Gastrocnemius medialis (tissue), 4 donors: ENCODE data around the gene UBE2G2. TPM values are rescaled to one million over a fixed set of nuclear protein-coding genes. Genes with fewer than 3 reads are reported as not detected.

Experiments used
- ATAC-seq, 2 donors: fragments of 150-250 bp; one replicate each; pipeline ENCODE4 v1.9.1; 2016
- DNase-seq, 2 donors: peaks; one replicate each; pipeline ENCODE4 v3.0.0-alpha.2; 2019
- H3K27ac ChIP-seq, 4 donors: fragments of 200-600 bp; sonication (generic); 1 replicate in 1 of 4; 2 replicates in 3 of 4; pipeline ENCODE4 v1.5.1; 2016 to 2018; ENCODE audit warnings: mild to moderate bottlenecking in 2 of 4, moderate library complexity in 1 of 4
- H3K27me3 ChIP-seq, 3 donors: fragments of 200-600 bp; sonication (generic) in 2 of 3; 1 replicate in 1 of 3; 2 replicates in 2 of 3; pipeline versions ENCODE4 v1.5.1 to v1.6.0; 2016 to 2019; ENCODE audit warnings: mild to moderate bottlenecking in 1 of 3, moderate library complexity in 1 of 3
- H3K36me3 ChIP-seq, 2 donors: fragments of 200-600 bp; sonication (generic) in 1 of 2; one replicate each; pipeline ENCODE4 v1.5.1; 2017 to 2018
- H3K4me1 ChIP-seq, 2 donors: fragments of 200-600 bp; sonication (generic) in 1 of 2; one replicate each; pipeline ENCODE4 v1.5.1; 2016 to 2017; ENCODE audit warnings: mild to moderate bottlenecking in 2 of 2
- H3K4me3 ChIP-seq, 4 donors: fragments of 200-600 bp; sonication (generic) in 3 of 4; 1 replicate in 1 of 4; 2 replicates in 3 of 4; pipeline ENCODE4 v1.5.1; 2016 to 2019; ENCODE audit warnings: mild to moderate bottlenecking in 2 of 4
- H3K9me3 ChIP-seq, 3 donors: fragments of 200-600 bp; sonication (generic) in 2 of 3; 1 replicate in 1 of 3; 2 replicates in 2 of 3; pipeline ENCODE4 v1.5.1; 2016 to 2019
- POLR2A ChIP-seq, 2 donors: fragments of 450-650 bp; IDR thresholded peaks; one replicate each; pipeline ENCODE4 v1.6.1; 2017; ENCODE audit warnings: antibody characterized with exemption in 2 of 2, mild to moderate bottlenecking in 2 of 2, moderate library complexity in 2 of 2
- in situ Hi-C, 4 donors: fragments of 200-750 bp; cut with MboI; loops; one replicate each; pipeline versions ENCODE4 v1.15.0 to v1.8.0; 2017; ENCODE audit warnings: low sequenced_read_pairs in 4 of 4
- intact Hi-C: fragments of 100-400 bp; cut with DNase I; formaldehyde crosslinking; loops from one replicate; pipeline ENCODE4 v1.15.1; 2023; ENCODE audit warnings: low total_unique reads
- total RNA-seq, 4 donors: library from RNA; depleted of rRNA; stranded (reverse); fragments of >200 nt; gene quantifications; one replicate each; pipeline versions ENCODE4 v1.1.0 to v1.2.3, GENCODE V29; 2016
- TF ChIP-seq, protein P1 (sequence below), 5 experiments: fragments of 450-650 bp in 3 of 5; fragments of 200-600 bp in 2 of 5; sonication (generic) in 2 of 5; IDR thresholded peaks in 4 of 5; conservative IDR thresholded peaks in 1 of 5; 1 replicate in 4 of 5; 2 replicates in 1 of 5; pipeline ENCODE4 v1.5.1; 2016 to 2019; ENCODE audit warnings: antibody characterized with exemption in 5 of 5, mild to moderate bottlenecking in 3 of 5, moderate library complexity in 3 of 5

Gene UBE2G2
- total RNA-seq, 4 donors from 2014 or later: 64.2 to 83.8 (median 73.3) TPM

DNA sequence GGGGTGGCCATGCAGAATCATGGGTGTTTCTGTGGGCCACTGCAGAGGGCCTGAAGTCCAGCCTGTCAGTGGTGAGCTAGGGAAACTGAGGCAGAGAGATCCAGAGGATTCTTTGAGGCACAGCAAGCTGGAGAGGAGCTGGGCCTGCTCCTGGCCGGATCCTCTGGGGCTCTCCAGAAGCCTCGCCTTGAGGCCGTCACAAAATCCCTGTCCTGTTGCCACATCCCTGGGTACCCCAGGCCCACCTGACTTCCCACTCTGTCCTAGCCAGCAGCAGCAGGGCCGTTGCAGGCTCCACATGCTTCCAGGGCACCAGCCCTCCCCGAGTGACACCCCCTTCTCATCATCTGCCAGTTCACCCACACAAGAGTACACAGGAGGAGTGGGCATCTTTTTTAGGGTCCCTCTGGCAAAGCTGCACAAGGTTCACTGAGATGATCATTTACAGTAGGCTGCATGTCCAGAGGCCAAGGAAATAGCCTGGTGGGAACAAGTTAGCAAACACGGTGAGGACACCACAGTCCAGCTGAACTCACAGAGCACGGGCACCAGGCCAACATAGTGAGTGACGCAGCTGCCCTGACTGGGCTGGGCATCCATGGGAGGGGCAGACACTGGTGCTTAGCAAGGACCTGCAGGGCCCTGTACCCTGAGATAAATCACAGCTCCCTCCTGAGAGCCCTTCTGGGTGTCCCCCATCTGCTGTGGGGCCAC lies 65.2 kb downstream of the UBE2G2 start:
- in situ Hi-C loops: no loop called here

DNA sequence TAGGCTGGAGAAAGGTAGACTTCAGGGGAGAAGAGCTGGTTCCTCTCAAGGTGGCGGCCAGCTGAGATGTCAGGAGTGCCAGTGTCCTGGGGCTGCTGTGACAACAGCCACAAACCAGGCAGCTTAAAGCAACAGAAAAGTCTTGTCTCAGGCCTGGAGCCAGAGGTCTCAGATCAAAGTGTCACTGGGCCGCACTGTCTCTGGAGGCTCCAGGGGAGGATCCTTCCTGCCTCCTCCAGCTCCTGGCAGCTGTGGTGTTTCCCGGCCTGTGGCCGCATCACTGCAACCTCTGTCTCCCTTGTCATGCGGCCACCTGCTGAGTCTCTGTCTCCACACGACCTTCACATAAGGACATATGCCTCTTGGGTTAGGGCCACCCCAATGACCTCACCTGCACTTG lies 65.8 kb downstream of the UBE2G2 start:
- intact Hi-C loops (no loop called here), in situ Hi-C loops (no loop called here)
- Histone ChIP-seq H3K27me3 (peaks cover 3 to 7% (median 4%) of the 10 kb centered on the region in 3 donors), H3K4me3 (no peak overlapping the region), H3K4me1 (no peaks in the 10 kb centered on the region), H3K36me3 (no peaks in the 10 kb centered on the region), H3K9me3 (peaks cover 0 to 10% (median 2%) of the 10 kb centered on the region in 3 donors), H3K27ac (no peak overlapping the region)
- ATAC-seq: no peak
- TF ChIP-seq, protein P1, sequence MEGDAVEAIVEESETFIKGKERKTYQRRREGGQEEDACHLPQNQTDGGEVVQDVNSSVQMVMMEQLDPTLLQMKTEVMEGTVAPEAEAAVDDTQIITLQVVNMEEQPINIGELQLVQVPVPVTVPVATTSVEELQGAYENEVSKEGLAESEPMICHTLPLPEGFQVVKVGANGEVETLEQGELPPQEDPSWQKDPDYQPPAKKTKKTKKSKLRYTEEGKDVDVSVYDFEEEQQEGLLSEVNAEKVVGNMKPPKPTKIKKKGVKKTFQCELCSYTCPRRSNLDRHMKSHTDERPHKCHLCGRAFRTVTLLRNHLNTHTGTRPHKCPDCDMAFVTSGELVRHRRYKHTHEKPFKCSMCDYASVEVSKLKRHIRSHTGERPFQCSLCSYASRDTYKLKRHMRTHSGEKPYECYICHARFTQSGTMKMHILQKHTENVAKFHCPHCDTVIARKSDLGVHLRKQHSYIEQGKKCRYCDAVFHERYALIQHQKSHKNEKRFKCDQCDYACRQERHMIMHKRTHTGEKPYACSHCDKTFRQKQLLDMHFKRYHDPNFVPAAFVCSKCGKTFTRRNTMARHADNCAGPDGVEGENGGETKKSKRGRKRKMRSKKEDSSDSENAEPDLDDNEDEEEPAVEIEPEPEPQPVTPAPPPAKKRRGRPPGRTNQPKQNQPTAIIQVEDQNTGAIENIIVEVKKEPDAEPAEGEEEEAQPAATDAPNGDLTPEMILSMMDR (IDR thresholded peaks at IDR 0.05 in 4 of 5, conservative IDR thresholded peaks at IDR 0.05 in 1 of 5): no peak
- no peak for TF ChIP-seq POLR2A (IDR thresholded peaks at IDR 0.05)
- DNase-seq: no peak

More for the DNA sequence above, 65.2 kb downstream of the UBE2G2 start:
- Histone ChIP-seq H3K27me3 (peaks cover 3 to 4% (median 4%) of the 10 kb centered on the region in 3 donors), H3K36me3 (no peaks in the 10 kb centered on the region), H3K4me1 (no peaks in the 10 kb centered on the region), H3K4me3 (no peak overlapping the region), H3K27ac (no peak overlapping the region), H3K9me3 (peaks cover 0 to 10% (median 2%) of the 10 kb centered on the region in 3 donors)
- TF ChIP-seq, protein P1 (IDR thresholded peaks at IDR 0.05 in 4 of 5, conservative IDR thresholded peaks at IDR 0.05 in 1 of 5): no peak
- TF ChIP-seq POLR2A (IDR thresholded peaks at IDR 0.05): no peak
- ATAC-seq (no peak), DNase-seq (no peak)
- intact Hi-C loops: no loop called here

DNA sequence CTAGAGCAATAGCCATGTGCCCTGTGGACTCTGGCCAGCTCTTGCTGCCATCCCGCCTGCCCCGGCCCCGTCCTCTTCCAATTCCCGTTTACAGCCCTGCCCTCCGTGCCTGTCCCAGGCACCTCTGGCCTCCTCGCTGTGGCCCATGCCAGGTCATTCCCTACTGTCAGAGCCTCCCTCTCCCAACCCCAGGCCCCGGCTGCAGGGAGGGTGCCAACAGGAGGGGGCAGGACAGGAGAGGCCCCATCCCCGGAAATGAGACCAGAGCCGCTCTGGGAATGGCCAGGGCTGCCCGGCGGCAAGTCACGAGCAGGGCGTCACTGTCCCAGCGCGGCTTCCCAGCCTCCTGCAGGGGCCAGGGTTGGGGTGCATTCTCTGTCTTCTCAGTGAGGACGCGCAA lies 66.8 kb downstream of the UBE2G2 start:
- no peaks in the 10 kb centered on the region for H3K4me1 ChIP-seq
- no peak overlapping the region for H3K4me3 ChIP-seq
- ATAC-seq (no peak), DNase-seq (no peak)
- no peak for TF ChIP-seq POLR2A (IDR thresholded peaks at IDR 0.05)
- TF ChIP-seq, protein P1 (IDR thresholded peaks at IDR 0.05 in 4 of 5, conservative IDR thresholded peaks at IDR 0.05 in 1 of 5): no peak
- peaks cover 3 to 10% (median 4%) of the 10 kb centered on the region in 3 donors for H3K27me3 ChIP-seq
- no peaks in the 10 kb centered on the region for H3K36me3 ChIP-seq
- peaks cover 0 to 10% (median 2%) of the 10 kb centered on the region in 3 donors for H3K9me3 ChIP-seq
- in situ Hi-C loops (no loop called here), intact Hi-C loops (no loop called here)
- H3K27ac ChIP-seq: no peak overlapping the region

DNA sequence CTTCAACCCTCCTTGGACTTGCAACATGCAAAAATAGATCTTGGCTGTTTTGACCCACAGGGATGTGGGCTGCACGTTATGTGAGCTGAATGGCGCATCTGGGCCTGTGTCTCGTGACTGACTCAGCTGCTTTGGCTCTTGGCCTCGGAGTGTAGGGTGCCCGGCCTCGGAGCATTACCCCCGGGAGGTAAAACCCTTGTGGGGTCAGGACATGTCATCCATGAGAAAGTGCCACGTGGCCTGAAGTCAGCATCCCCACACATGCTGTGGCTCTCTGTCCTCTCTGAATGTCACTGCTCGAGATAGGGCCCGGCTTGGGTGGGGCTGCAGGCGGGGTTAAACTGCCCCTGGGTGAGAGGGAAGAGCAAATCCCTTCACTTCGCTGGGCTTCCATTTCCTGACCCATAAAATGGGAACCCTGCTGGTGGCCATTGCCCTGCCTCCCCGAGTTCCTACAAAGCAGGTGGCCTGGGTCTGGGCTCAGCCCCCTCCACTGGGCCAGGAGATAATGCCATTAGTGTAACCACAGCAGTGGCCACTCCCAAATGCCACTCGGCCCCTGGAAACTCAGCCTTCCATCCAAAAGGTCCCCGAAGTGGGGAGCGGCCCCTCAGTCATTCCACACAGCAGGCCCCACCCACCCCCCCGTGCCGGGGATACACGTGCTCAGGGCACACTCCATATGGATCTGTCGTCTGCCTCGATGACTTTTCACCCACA lies 67.4 kb downstream of the UBE2G2 start:
- in situ Hi-C loops: no loop called here
- no peak overlapping the region for H3K4me3 ChIP-seq
- no peak for DNase-seq
- no peak for ATAC-seq
- no peaks in the 10 kb centered on the region for H3K36me3 ChIP-seq
- peaks cover 3 to 10% (median 4%) of the 10 kb centered on the region in 3 donors for H3K27me3 ChIP-seq
- peaks cover 0 to 10% (median 2%) of the 10 kb centered on the region in 3 donors for H3K9me3 ChIP-seq
- TF ChIP-seq, protein P1 (IDR thresholded peaks at IDR 0.05 in 4 of 5, conservative IDR thresholded peaks at IDR 0.05 in 1 of 5): no peak
- TF ChIP-seq POLR2A (IDR thresholded peaks at IDR 0.05): no peak
- no peaks in the 10 kb centered on the region for H3K4me1 ChIP-seq
- no peak overlapping the region for H3K27ac ChIP-seq
- intact Hi-C loops: no loop called here
